HUES6 (cell line): ENCODE measurements around the gene PKNOX2.

ENCODE experiments used
- H3K27ac ChIP-seq: 2 replicates; pipeline ENCODE4 v1.7.0; 2013; ENCODE audit warnings: low read depth, mild to moderate bottlenecking, low read length, inconsistent platforms
- H3K27me3 ChIP-seq: 2 replicates; pipeline ENCODE4 v1.6.1; 2013; ENCODE audit warnings: low read length; ENCODE audit not compliant: control insufficient read depth, insufficient read depth
- H3K36me3 ChIP-seq: 2 replicates; pipeline ENCODE4 v1.6.1; 2013; ENCODE audit warnings: low read length; ENCODE audit not compliant: control insufficient read depth, insufficient read depth
- H3K4me1 ChIP-seq: 2 replicates; pipeline ENCODE4 v1.6.1; 2013; ENCODE audit warnings: low read length; ENCODE audit not compliant: control insufficient read depth, insufficient read depth
- H3K4me3 ChIP-seq: 2 replicates; pipeline ENCODE4 v1.5.1; 2013; ENCODE audit warnings: low read depth, low read length
- H3K9ac ChIP-seq: one replicate; pipeline ENCODE4 v1.6.1; 2013; ENCODE audit warnings: mild to moderate bottlenecking, low read length
- H3K9me3 ChIP-seq: 2 replicates; pipeline ENCODE4 v1.6.1; 2013; ENCODE audit warnings: low read depth, low read length; ENCODE audit not compliant: control insufficient read depth, insufficient read depth

PKNOX2 gene

DNA sequence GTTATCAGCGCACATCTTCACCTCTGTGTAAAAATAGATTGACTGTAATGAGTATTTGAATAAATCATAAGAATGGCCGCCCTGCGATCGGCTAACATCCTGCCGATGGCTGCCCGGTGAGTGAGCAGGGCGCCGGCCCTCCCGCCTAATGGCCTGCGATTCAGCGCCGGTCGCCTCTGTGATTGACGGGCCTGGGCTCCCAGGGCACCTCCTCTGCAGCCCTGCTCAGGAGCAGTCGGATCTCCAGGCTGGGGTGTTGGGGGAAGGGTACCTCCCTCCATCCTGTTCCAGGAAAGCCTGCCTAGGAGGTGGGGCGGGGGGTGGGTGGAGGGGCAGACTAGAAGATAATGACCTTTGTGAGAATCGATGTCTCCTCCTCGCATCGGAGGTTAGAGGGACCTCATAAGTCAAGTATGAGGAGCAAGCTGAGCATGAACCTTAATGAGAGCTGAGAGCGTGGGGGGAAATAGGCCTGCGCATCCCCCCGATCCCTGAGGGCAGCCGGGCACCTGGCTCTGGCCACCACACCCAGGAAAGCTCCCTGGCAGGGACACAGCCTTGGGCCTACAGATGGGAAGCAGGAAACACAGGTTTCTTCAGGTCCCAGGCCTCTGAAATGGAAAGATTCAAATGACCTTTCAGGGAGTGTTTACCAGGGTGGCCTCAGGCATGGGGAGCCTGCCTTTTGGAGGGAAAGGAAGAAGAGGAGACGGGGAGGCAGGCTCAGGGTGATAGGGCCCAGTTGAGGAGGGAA, 71.7 kb downstream of the PKNOX2 start:
- Histone ChIP-seq H3K9me3 (no peaks in the 10 kb centered on the region), H3K4me3 (no peak overlapping the region), H3K27me3 (no peaks in the 10 kb centered on the region), H3K27ac (no peak overlapping the region), H3K4me1 (peaks cover 22% of the 10 kb centered on the region), H3K9ac (no peak overlapping the region), H3K36me3 (no peaks in the 10 kb centered on the region)

DNA sequence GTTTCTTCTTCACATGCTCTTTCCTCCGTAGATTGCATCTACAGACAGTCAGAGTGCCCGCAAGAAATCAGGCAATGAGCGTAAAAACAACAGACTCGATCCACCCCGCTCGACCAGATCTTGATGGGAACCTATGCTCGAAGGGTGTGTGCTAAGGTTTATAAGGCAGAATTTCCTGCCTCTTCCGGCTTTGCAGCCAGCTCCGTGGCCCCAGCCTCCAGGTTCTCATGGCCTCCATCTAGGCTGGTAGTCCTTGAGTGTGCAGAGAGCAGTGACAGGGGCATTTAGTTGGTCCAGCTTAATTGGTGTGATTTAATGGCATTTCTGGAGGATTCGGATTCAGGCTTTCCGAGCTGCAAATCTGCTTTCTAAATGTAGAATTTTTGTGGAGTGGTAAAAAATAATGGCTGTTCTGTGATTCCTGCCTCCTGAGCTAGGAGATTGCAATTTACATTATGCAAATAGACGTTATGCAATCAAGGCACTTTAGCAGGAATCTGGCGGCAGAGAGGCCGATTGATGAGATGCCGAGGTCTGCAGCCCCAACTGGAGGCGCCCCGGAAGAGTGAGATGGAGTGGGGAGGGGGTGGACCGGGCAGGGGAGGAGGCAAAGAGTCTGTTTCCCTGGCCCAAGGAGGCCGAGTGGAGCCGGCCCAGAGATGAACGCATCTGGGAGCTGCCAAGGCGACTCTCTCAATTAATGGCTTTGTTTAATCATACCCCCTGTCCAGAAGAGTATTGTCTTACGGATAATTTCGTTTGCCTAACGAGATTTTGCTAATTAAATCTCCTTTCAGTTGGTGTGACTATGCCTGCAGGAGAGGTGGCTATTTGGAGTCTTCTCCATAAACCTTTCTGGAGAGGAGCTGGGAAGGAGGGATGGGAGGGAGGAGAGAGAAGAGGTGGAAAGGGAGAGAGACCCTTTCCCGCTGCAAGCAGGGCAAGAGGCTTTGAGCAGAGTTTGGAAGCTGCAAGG, 75.3 kb downstream of the PKNOX2 start:
- H3K4me3 ChIP-seq, result no peak overlapping the region

DNA sequence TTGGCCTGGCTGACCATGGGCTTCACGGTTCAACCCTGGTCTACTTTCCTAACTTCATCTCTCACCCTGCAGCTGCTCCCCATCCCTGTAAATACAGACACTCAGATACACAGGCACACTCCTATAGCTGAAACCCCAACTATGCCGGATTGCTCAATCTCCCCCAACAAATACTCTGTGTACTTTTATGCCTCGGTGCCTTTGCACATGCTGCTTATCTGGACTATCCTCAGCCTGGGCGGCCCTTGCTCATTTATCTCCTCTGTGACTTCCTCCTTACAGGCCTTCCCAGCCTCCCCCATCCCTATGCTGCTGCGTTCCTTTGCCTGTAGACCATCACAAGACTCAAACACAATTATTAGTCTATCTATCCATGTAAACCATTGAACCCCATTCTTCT, 76.6 kb downstream of the PKNOX2 start:
- Histone ChIP-seq H3K4me3 (no peak overlapping the region), H3K4me1 (peaks cover 24% of the 10 kb centered on the region), H3K27ac (no peak overlapping the region), H3K9ac (no peak overlapping the region), H3K36me3 (no peaks in the 10 kb centered on the region), H3K9me3 (no peaks in the 10 kb centered on the region), H3K27me3 (no peaks in the 10 kb centered on the region)

More for the DNA sequence above, 75.3 kb downstream of the PKNOX2 start:
- no peak overlapping the region for H3K9ac ChIP-seq
- no peak overlapping the region for H3K27ac ChIP-seq
- no peaks in the 10 kb centered on the region for H3K9me3 ChIP-seq
- no peaks in the 10 kb centered on the region for H3K36me3 ChIP-seq
- H3K4me1 ChIP-seq, result peaks cover 29% of the 10 kb centered on the region
- H3K27me3 ChIP-seq, result no peaks in the 10 kb centered on the region

DNA sequence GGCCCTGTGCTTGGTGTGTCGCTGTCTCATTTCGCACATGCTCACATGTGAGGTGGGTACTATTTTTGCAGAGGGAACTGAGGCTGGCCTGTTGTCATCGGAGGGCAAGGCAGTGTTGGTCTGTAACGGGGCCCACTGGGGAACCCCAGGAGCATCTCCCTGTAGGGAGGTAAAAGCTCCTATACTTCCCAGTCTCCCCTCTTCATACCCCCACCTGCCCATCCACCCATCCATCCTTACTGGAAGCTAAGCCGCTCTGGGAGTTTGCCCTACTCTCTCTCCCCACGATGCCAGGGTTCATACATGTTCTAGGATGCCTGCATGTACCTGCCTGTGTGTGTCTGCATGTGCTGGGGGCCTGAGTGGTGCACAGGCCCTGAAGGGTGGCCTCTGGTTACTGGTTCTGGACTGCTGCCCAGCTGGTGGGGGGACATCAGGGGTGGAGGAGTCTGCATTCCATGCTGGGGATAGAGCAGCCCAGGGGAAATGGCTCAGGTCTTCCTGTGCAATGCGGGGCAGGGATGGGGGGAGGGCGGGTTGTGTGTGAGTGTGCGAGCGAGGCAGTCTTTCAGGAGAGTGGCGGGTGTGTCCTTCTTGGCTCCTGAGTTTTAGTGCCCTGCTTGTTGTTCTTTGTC, 77.7 kb downstream of the PKNOX2 start:
- H3K27ac ChIP-seq, result no peak overlapping the region
- no peaks in the 10 kb centered on the region for H3K27me3 ChIP-seq
- no peak overlapping the region for H3K4me3 ChIP-seq
- H3K9me3 ChIP-seq, result no peaks in the 10 kb centered on the region
- H3K9ac ChIP-seq, result no peak overlapping the region
- peaks cover 24% of the 10 kb centered on the region for H3K4me1 ChIP-seq
- no peaks in the 10 kb centered on the region for H3K36me3 ChIP-seq

DNA sequence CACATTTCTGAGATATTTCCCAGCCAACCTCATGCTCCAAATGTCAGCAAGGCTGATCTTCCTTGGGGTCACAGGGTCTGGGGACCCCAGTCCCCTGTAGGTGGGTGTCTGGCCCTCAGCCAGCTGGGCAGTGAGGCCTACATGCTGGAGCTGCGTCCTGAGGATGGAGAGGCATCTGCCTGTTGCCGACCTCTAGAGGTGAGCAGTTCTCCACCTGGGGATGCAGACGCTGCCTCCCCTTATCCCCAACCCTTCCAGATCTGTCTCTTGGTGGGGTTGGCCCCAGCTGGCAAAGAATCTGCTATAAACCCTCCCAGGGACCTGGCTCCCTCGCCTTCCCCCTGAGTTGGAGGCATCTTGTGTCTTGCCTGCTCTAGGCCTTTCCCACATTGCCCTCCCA, 79.6 kb downstream of the PKNOX2 start:
- no peaks in the 10 kb centered on the region for H3K27me3 ChIP-seq
- H3K27ac ChIP-seq, result no peak overlapping the region
- no peak overlapping the region for H3K9ac ChIP-seq
- H3K4me1 ChIP-seq, result peaks cover 23% of the 10 kb centered on the region
- no peak overlapping the region for H3K4me3 ChIP-seq
- no peaks in the 10 kb centered on the region for H3K36me3 ChIP-seq
- H3K9me3 ChIP-seq, result no peaks in the 10 kb centered on the region

DNA sequence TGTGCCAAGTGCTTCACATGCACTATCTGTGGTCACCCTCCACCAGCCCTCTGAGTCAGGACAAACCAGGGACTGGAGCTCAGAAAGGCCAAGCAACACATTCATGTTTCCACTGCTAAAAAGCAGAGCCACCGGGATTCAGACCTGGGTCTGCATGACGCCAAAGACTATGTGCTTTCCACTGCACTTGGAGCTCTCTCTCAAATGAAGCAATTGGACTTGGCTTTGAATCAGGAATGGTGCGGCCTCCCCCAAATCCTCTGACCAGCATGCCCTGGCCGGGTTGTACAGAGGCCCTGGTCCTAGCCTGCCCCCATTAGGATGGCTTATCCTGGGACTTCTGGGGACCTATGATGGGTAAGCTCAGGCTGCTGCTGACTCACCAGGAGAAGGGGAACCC, 80.7 kb downstream of the PKNOX2 start:
- Histone ChIP-seq H3K27ac (no peak overlapping the region), H3K9ac (no peak overlapping the region), H3K4me3 (no peak overlapping the region), H3K9me3 (no peaks in the 10 kb centered on the region), H3K4me1 (peaks cover 13% of the 10 kb centered on the region), H3K36me3 (no peaks in the 10 kb centered on the region), H3K27me3 (no peaks in the 10 kb centered on the region)

DNA sequence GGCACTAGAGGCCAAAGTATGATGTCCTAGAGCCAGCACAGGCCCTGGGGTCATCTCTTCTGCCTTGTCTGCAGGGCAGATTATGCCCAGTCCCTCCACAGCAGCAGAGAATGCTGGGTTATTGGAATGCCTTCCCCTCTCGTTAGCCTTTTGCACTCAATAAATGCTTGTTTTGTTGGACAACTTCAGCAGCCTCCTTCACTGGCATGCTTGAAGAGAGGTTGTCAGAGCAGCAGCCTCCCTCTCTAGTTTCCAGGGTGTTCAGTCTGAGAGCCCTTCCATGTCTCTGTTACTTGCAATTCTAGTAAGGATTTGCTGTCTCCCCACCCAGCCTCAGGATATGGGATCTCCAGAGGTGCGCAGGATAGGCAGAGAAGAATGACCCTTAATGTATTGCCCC, 82.9 kb downstream of the PKNOX2 start:
- no peak overlapping the region for H3K4me3 ChIP-seq
- no peaks in the 10 kb centered on the region for H3K9me3 ChIP-seq
- H3K36me3 ChIP-seq, result no peaks in the 10 kb centered on the region
- H3K9ac ChIP-seq, result no peak overlapping the region
- no peak overlapping the region for H3K27ac ChIP-seq
- no peaks in the 10 kb centered on the region for H3K27me3 ChIP-seq
- peaks cover 10% of the 10 kb centered on the region for H3K4me1 ChIP-seq

DNA sequence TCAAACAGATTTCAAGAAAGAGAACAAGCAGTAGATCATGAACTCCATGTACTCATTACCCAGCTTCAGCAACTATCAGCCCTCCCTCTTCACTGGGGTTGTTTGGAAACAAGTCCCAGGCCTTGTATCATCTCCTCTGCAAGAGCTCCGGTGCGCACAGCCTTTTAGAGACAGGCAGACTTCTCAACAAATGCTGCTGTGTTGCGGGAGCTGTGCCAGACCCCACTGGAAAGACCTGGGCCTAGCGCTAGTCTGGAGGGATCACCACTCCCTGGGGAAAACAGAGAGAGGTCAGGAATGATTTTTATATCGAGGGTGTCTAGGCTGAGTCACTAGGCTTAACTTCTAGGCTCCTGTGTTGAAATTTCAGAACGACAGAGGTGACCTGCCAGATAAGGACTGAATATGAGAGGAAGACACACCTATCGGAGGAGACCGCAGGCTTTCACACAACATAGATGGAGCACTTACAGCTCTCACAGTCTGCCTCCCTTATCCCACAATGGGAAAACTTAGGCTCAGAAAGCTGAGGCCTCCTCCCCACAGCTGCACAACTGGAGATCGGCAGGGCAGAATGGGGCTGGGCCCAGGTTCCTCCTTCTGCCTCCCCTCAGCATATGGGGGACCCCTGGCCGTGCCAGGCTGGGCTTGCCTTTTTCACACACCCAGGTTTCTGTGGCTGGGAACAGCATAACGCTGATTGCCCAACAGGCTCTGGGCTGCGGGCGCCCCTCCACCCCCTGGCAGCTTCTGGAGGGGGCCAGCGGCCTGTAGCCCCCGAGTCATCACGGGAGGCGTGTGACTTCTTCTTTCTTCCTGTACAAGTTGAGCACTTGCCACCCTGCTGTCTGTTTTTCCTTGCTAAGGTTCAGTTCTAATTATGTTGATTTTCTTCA, 86.0 kb downstream of the PKNOX2 start:
- no peak overlapping the region for H3K4me3 ChIP-seq
- H3K4me1 ChIP-seq, result peaks cover 13% of the 10 kb centered on the region; the same call in 1 of the 2 replicates
- no peaks in the 10 kb centered on the region for H3K27me3 ChIP-seq
- no peaks in the 10 kb centered on the region for H3K36me3 ChIP-seq
- H3K9me3 ChIP-seq, result no peaks in the 10 kb centered on the region
- no peak overlapping the region for H3K9ac ChIP-seq
- H3K27ac ChIP-seq, result no peak overlapping the region

DNA sequence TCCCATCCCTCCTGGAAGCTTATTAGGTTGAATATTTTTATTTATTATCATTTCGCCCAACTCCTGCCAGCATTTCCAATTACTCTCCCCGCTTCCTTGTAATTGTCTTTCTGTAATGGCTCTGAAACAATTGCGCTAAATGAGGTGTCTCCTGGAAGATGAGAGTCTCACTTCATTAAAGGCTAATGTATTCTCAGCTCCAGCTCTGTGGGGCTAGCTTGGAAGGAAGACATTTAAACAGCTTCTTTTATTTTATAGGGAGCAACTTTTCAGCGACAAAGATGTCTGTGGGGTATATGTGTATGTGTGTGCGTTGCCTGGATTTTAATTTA, 86.6 kb downstream of the PKNOX2 start:
- Histone ChIP-seq H3K27me3 (no peaks in the 10 kb centered on the region), H3K4me1 (peaks cover 13% of the 10 kb centered on the region; the same call in 1 of the 2 replicates), H3K4me3 (no peak overlapping the region), H3K9me3 (no peaks in the 10 kb centered on the region), H3K27ac (no peak overlapping the region), H3K9ac (no peak overlapping the region), H3K36me3 (no peaks in the 10 kb centered on the region)

DNA sequence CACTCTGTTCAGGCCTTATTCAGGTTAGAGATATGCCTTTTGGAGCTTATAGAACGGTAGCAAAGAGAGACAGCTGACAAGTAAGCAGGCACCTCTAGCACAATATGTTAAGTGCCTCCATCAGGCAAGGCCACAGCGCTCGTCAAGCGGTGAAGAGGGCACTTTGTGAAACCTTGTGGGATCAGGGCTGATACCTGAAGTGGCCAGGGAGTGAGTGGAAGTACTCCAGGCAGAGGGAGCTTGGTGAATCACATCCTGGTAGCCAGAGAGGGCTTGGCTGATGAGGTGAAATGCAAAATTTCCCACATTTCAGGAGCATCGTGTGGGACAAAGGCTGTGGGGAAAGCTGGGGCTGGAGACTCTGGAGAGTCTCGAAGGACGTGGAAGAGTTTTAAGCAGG, 87.4 kb downstream of the PKNOX2 start:
- Histone ChIP-seq H3K9me3 (no peaks in the 10 kb centered on the region), H3K27ac (no peak overlapping the region), H3K4me3 (no peak overlapping the region), H3K4me1 (peaks cover 17% of the 10 kb centered on the region; the same call in 1 of the 2 replicates), H3K27me3 (no peaks in the 10 kb centered on the region), H3K36me3 (no peaks in the 10 kb centered on the region), H3K9ac (no peak overlapping the region)
